ENCODE measurements around the gene PRR5. TPM values are rescaled to one million over a fixed set of nuclear protein-coding genes. Genes with fewer than 3 reads are reported as not detected.
"Not testable (repeated sequence)": the region's sequence is repeated elsewhere in the genome, so short reads cannot be mapped to it uniquely, and the experiment has no call there.

PRR5 gene
- total RNA-seq, 2 experiments from 2014 or later = 29.0 to 31.6 TPM

- Mint-ChIP-seq H3K4me3 (no peak overlapping the region), H3K9me3 (no peaks in the 10 kb centered on the region), H3K27ac (no peak overlapping the region), H3K4me1 (ENCODE audit: low read depth) (peaks cover 31% of the 10 kb centered on the region), H3K36me3 (ENCODE audit: low read depth) (no peaks in the 10 kb centered on the region), H3K27me3 (no peaks in the 10 kb centered on the region)
- ChIA-PET CTCF (interaction anchor here (0.6 kb wide), 1 partner anchor 38 kb away, joined by 4 read pairs; no protein-coding TSS in a partner anchor), POLR2A (no interaction called here)
- H3K4me3 ChIP-seq (ENCODE audit: low read length) = no peak overlapping the region
- ATAC-seq (ENCODE audit: poor library complexity) (no peak), DNase-seq (no peak)
- intact Hi-C loops (cut with DNase I, micrococcal nuclease) = loop anchor here in 1 of 2 experiments (1.0 kb wide), 1 partner anchor 9 kb away; no protein-coding TSS in a partner anchor
- H3K9me3 ChIP-seq (ENCODE audit: control insufficient read depth in 1 of 2, insufficient read depth in 1 of 2, low read length in 2 of 2) = no peaks in the 10 kb centered on the region
- no peaks in the 10 kb centered on the region for H3K36me3 ChIP-seq (ENCODE audit: insufficient read depth, low read length)
- peaks cover 51% of the 10 kb centered on the region for H3K4me1 ChIP-seq (ENCODE audit: insufficient read depth, low read length)
- H3K27ac ChIP-seq (ENCODE audit: low read depth in 1 of 2, low read length in 2 of 2) = no peak overlapping the region
- H3K27me3 ChIP-seq (ENCODE audit: control insufficient read depth in 1 of 2, insufficient read depth in 2 of 2, low read length in 2 of 2) = no peaks in the 10 kb centered on the region
- no peak for TF ChIP-seq CTCF (IDR thresholded peaks at IDR 0.05)
These were observed 23.3 kb upstream of the PRR5 start for GRCh38 chr22:44678556-44679305.

- H3K4me3 ChIP-seq (ENCODE audit: low read length); H3K9me3 Mint-ChIP-seq; H3K27ac ChIP-seq (ENCODE audit: low read depth in 1 of 2, low read length in 2 of 2); POLR2A ChIA-PET; H3K27me3 Mint-ChIP-seq; H3K9me3 ChIP-seq (ENCODE audit: control insufficient read depth in 1 of 2, insufficient read depth in 1 of 2, low read length in 2 of 2); H3K27me3 ChIP-seq (ENCODE audit: control insufficient read depth in 1 of 2, insufficient read depth in 2 of 2, low read length in 2 of 2); ATAC-seq (ENCODE audit: poor library complexity); H3K27ac Mint-ChIP-seq; intact Hi-C loops (cut with DNase I, micrococcal nuclease); H3K36me3 Mint-ChIP-seq (ENCODE audit: low read depth); DNase-seq; H3K4me3 Mint-ChIP-seq; H3K36me3 ChIP-seq (ENCODE audit: insufficient read depth, low read length): not testable (repeated sequence)
- peaks cover 31% of the 10 kb centered on the region for H3K4me1 Mint-ChIP-seq (ENCODE audit: low read depth)
- H3K4me1 ChIP-seq (ENCODE audit: insufficient read depth, low read length) = peaks cover 57% of the 10 kb centered on the region
- CTCF ChIA-PET = interaction anchor here (0.6 kb wide), 1 partner anchor 37 kb away, joined by 4 read pairs; no protein-coding TSS in a partner anchor
These were observed 22.7 kb upstream of the PRR5 start for GRCh38 chr22:44679306-44679647.

- H3K36me3 ChIP-seq (ENCODE audit: insufficient read depth, low read length) = no peaks in the 10 kb centered on the region
- Mint-ChIP-seq H3K9me3 (no peaks in the 10 kb centered on the region), H3K4me1 (ENCODE audit: low read depth) (peaks cover 38% of the 10 kb centered on the region), H3K36me3 (ENCODE audit: low read depth) (no peaks in the 10 kb centered on the region), H3K4me3 (no peak overlapping the region), H3K27ac (no peak overlapping the region), H3K27me3 (no peaks in the 10 kb centered on the region)
- no peak for TF ChIP-seq CTCF (IDR thresholded peaks at IDR 0.05)
- peaks cover 65% of the 10 kb centered on the region for H3K4me1 ChIP-seq (ENCODE audit: insufficient read depth, low read length)
- CTCF ChIA-PET = no interaction called here
- no peak overlapping the region for H3K27ac ChIP-seq (ENCODE audit: low read depth in 1 of 2, low read length in 2 of 2)
- no peak overlapping the region for H3K4me3 ChIP-seq (ENCODE audit: low read length)
- no peak for DNase-seq
- intact Hi-C loops (cut with DNase I, micrococcal nuclease) = loop anchor here in 1 of 2 experiments (5.0 kb wide), 1 partner anchor 53 kb away; no protein-coding TSS in a partner anchor
- ATAC-seq (ENCODE audit: poor library complexity) = no peak
- no peaks in the 10 kb centered on the region for H3K9me3 ChIP-seq (ENCODE audit: control insufficient read depth in 1 of 2, insufficient read depth in 1 of 2, low read length in 2 of 2)
- H3K27me3 ChIP-seq (ENCODE audit: control insufficient read depth in 1 of 2, insufficient read depth in 2 of 2, low read length in 2 of 2) = no peaks in the 10 kb centered on the region
- POLR2A ChIA-PET = interaction anchor here (1.0 kb wide), 1 partner anchor 11 kb away, joined by 3 read pairs; no protein-coding TSS in a partner anchor
These were observed 21.9 kb upstream of the PRR5 start for GRCh38 chr22:44680058-44680457.

Measured in CD4-positive, alpha-beta T cell (primary cell).